ENCODE measurements around the gene PTDSS2.

The PTDSS2 gene

DNA sequence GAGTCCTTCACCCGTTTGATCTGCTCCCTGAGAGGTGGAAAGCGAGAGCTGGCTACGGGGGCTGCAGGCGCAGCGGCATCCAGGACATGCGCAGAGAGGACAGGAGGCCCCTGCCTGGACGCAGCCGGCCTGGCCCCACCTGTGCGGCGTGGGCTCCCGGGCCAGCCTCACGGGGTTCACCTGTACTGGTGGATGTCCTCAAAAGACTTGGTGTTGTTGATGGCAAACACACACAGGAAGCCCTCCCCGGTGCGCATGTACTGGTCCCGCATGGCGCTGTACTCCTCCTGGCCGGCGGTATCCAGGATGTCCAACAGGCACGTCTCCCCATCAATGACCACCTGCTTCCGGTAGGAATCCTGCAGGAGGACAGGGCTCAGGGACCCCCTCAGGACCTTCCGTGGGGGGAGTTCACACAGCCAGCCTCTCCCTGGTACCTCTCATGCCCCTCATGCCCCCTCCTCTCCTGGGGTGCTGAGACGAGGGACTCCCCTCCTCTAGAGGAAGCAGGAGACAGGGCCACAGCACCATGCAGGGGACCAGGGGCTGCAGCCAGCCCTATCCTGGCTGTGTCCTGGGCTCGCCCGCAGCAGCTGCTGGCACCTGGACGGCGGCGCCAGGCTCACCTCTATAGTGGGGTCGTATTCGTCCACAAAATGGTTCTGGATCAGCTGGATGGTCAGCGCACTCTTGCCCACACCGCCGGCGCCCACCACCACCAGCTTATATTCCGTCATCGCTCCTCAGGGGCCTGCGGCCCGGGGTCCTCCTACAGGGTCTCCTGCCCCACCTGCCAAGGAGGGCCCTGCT, 83.7 kb downstream of the PTDSS2 start:
- no peak for FAIRE-seq

DNA sequence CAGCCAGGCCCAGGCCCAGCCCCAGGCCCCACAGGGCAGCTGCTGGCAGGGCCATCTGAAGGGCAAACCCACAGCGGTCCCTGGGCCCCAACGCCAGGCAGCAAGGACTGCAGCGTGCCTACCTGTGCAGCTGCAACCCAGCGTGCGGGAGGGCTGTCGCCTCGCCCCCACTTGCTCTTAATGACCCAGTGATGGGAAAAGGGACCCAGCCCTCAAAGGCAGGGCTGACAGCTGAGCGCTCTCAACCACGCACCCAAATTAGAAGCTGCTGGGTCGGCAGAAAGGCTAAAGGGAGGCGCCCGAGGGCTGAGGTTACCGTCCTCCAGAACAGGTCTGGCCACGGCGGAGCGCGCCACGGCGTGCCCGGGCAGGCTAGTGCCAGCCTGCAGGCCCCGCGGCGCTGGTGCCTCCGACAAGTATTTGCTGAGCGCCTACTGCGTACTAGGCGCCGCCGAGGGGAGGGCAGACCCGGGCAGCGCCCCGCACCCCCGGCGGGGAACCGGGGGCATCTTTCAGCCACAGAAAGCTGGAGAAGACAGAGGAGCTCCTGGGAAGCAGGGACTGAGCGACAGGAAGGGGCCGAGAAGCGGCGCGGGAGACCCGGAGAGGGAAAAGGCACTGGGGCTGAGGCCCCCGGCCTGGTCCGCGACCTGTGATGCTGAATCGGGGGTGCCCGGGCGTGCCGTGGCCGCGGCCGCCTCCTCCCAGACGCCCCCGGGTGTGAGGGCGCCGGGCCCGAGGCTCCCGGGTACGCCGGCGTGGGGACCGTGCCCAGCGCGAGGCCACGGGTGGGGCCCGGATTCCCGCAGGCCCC, 84.5 kb downstream of the PTDSS2 start:
- FAIRE-seq: no peak

DNA sequence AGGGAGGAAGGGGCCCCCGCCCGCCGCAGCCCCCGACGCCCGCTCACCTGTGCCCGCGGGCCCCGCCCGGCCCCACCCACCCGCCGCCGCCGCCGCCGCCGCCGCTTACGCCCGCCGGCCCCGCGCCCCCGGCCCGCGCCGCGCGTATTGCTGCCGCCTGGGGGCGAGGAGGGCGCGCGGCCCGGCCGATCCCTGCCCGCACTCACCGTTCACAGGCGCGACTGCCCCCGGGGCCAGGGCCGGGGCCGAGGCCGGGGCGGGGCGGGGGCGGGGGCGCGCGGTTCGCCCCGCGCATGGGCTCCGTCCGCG, 85.1 kb downstream of the PTDSS2 start:
- FAIRE-seq: no peak

DNA sequence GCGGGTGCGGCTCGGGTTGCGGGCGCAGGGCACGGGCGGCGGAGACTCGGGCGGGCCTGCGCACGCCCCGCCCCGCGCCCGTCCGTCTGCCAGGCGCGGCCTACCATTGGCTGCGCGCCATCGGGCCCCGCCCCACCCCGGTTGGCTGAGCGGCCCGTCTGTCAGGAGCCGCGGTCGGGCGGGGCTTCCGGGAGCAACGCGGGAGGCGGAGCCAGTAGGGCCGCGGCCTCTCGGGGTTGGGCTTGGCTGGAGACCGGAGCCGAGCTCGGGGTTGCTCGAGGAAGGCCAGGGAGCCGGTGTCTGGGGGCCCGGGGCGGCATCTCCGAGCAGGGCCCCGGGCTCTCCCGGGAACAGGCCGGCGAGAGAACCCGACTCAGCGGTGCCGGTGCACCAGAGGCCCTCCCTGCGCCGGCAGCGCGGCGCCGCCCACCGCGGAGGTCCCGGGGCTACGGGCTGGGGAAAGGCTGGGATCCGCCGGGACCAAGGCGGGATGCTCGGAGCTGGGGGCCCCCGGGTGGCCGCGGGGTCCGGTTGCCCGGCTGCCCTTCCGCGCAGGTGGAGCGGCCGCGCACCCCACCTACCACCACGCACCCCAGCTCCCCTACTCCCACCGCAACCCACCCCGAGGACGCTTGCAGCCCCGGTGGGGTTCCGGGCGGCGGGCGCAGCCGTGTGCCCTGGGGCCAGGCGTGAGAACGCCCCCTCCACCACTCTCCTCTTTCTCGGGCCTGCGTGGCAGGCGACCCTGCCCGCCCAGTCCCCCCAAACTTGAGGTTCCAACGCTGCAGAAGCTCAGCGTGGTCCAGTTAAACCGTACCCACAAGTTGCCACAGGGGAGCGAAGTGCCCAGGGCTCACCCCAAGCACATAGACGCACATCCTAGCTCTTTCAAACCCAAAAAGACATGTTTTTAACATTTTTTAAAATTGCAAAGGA, 85.7 kb downstream of the PTDSS2 start, which contains the start of gene HRAS:
Gene HRAS (minus strand): TSS at position 58 of the 936 bp plus-strand sequence.
- no peak for FAIRE-seq

DNA sequence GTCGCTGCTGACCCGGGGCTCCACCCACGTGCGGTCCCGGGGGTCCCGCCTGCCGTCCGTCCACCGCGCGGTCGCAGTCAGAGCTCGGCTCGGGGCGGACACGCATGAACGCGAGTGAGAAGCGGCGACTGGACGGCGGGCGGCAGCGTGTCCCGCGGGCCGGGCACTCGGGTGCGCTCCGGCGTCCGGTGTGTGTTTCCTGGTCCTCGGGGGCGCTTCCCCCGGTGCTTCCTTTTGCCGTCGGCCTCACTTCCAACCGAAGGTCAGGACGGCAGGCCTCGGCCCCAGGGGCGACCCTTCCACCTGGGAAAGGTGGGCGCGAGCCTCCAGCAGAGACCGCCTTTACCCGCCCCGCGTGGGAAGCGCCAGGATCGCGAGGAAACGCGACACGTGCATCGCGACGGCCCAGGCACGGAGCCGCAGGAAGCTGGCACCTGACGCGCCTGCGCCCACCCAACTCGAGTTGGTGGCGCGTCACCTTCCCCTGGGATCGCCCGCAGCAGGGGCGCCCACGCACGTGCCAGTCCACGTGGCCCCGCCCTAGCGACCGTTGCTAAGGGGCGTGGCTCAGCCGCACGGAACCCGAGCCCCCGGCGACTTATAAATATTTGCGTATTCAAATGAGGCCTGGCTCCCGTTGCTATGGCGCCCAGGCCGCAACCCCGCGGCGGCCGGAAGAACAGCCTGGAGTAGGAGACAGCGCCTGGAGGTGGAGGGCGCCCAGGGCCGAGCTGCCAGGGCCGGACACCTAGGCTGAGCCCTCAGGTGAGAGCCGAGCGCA, 87.0 kb downstream of the PTDSS2 start, which contains the start of gene LRRC56:
Gene LRRC56 (plus strand): TSS at position 687 of the 781 bp plus-strand sequence. CDS start 3,158 bp downstream, outside the sequence.
- no peak for FAIRE-seq

DNA sequence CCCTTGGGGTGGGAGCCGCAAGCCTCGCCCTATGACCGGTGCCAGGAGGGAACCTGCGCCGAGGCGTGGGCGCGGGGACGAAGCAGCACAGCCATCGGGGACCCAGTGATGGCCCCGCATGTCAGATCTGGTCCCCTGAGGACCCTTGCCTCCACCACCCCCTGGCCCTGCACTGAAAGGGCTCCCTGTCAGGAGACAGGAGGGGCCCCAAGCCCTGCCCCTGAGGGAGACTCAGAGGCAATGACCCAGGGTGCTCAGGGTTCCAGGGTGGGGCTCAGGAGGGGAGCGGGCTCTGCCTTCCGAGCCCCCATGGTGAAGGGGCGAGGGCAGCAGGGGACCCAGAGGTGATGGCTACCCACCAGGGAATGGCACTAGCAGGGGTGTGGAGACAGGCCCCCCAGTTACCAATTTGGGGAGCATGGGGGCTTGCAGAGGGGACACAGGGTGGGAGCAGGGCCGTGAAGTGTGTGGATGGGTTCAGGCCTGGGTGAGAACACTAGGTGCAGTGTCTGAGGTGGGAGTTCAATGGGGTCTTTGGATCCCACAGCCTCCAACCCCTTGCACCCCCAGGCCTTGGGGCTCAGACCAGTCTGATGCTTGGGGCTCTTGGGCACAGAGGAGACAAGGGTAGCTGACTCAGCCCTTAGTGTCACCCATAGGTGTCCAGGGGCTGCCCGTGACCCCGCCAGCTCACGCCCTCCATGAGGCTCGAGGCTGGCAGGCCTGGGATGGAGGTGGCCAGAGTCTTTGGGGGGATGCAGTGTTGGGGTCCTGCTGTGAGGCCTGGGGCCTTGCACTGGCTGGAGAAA, 87.7 kb downstream of the PTDSS2 start:
- FAIRE-seq: no peak

DNA sequence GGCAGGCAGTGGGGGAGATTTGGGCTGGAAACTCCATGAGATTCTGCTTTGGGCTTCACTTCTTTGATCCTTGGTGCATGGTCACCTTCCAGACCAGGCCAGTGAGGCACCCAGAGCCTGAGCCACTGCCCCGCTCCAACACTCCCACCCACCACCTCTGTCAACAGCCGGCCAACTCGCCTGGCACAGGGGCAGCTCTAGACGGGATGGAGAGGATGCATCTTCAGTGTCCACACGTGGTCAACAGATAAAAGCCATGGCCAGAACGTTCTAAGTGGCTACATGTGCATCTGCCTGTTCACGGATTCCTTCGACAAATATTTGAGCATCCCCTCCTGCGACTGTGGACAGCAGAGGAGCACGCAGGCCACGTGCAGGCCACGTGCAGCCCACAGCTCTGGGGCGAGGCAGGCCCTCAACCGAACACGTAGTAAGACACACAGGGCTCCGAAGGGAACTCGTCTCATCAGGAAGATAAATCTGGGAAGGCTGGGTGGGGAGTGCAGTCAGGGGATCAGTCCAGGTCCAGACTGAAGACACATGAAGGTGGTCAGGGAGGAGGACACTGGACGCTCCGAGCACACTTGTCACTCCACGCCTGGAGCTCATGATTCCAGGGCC, 88.5 kb downstream of the PTDSS2 start:
- no peak for FAIRE-seq

DNA sequence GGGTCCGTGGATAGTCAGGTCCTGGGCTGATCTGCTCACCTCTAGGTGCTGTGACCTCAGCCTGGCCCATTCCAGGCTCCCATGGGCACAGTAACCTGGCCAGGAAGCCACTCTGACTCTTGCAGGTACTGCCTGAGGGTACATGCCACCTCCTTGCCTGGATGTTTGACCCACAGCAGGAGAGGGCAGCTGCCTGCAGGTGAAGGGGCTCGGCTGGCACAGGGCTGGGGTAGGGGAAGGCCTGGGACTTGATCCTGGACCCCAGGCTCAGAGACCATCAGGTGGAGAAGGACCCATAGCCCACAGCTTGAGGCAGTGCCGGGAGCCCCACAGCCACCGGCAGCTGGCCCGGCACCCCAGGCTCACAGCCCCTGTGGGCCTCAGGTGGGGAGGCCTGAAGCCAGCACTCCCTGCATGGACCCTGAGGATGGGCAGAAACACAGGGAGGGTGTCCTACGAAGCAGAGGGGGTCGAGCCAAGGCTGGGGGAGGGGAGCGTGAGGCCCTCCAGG, 89.9 kb downstream of the PTDSS2 start:
- no peak for FAIRE-seq
